Tibial nerve (tissue), 4 donors: ENCODE results near the gene MARVELD3.

Experiments used
- CTCF ChIP-seq, 5 experiments: fragments of 200-600 bp in 3 of 5; fragments of 450-650 bp in 2 of 5; sonication (generic) in 3 of 5; IDR thresholded peaks; one replicate each; pipeline ENCODE4 v1.5.1; 2016 to 2019; ENCODE audit warnings: antibody characterized with exemption in 5 of 5, mild to moderate bottlenecking in 3 of 5, moderate library complexity in 2 of 5
- EP300 ChIP-seq, 2 donors: sonication (generic); formaldehyde crosslinking; IDR thresholded peaks; one replicate each; pipeline ENCODE4 v1.6.1; 2017; ENCODE audit warnings: antibody characterized with exemption in 2 of 2, mild to moderate bottlenecking in 1 of 2
- POLR2A ChIP-seq, 2 donors: fragments of 450-650 bp; IDR thresholded peaks; one replicate each; pipeline ENCODE4 v1.6.1; 2017; ENCODE audit warnings: antibody characterized with exemption in 2 of 2, mild to moderate bottlenecking in 2 of 2, moderate library complexity in 2 of 2

- TF ChIP-seq CTCF (IDR thresholded peaks at IDR 0.05), result no peak
- no peak for TF ChIP-seq POLR2A (IDR thresholded peaks at IDR 0.05)
- no peak for TF ChIP-seq EP300 (IDR thresholded peaks at IDR 0.05)
Measured at GRCh38 chr16:71669926-71670536, 44.0 kb downstream of the MARVELD3 start.
